AG09309 (cell line): Measurements from ENCODE around the gene TMEM266.

ENCODE experiments used
- DNase-seq: peaks from one replicate; pipeline ENCODE4 v3.0.0-alpha.2; 2010; ENCODE audit warnings: low read depth
- H3K4me3 ChIP-seq: 2 replicates; pipeline ENCODE4 v1.5.1; 2011; ENCODE audit warnings: mild to moderate bottlenecking, low read depth, low read length, moderate library complexity; ENCODE audit not compliant: control insufficient read depth
- CTCF ChIP-seq: IDR thresholded peaks from 2 replicates; pipeline ENCODE4 v1.5.1; 2011; ENCODE audit warnings: mild to moderate bottlenecking, low read depth, low read length, inconsistent platforms; ENCODE audit not compliant: insufficient read depth, control insufficient read depth; ENCODE audit errors: missing control alignments

Gene TMEM266

DNA sequence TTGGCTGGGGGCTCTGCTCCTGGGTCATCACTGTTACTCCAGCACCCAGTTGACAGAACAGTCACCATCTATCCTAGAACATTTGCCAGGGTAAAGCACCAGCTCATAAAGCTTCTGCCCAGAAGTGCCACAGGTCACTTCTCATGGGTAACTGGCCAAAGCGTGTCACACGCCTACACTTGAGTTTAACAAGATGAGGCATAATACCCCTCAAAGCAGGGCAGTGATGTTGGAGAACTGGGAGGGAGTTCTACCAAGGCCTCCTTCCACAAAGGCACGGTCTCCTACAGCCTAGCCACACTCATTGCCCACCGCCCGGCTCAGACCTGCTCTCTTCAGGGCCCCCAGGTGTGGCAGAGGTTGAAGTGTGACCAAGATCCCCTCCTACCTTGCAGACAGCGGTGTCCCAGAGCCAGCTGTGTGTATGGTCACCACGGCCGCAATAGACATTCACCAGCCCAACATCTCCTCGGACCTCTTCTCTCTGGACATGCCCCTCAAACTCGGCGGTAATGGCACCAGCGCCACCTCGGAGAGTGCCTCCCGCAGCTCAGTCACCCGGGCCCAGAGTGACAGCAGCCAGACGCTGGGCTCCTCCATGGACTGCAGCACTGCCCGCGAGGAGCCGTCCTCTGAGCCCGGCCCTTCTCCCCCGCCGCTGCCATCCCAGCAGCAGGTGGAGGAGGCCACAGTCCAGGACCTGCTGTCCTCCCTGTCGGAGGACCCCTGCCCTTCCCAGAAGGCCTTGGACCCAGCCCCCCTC is 143.7 kb downstream of the TMEM266 start:
- TF ChIP-seq CTCF = no peak
- no peak for DNase-seq
- no peak overlapping the region for H3K4me3 ChIP-seq

DNA sequence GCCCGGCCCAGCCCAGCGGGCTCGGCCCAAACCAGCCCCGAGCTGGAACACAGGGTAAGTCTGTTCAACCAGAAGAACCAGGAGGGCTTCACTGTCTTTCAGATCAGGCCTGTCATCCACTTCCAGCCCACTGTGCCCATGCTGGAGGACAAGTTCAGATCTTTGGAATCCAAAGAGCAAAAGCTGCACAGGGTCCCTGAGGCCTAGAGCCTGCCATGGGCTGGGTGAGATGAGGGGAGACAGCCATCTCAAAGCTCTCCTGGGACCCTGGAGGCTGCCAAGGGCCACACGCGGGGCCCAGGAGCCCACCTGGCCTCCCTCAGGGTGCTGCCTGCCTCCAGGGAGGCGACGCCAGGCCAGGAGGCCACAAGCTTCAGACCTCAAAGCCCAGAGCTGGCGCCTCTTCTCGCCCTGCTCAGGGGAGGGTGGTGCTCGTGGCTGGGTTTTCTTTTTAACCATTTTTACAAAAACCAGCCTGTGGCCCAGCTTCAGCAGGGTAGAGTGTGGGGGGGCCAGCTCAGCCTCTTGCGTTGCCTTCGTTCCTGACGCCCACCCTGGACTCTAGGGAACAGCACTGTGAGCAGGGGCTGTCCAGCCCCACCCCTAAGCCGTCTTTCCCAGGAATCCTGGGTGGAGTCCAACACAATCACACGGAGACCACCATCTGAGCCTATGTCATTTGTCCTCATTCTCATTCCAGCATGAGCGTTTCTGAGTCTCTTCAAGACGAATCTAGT is 144.5 kb downstream of the TMEM266 start:
- TF ChIP-seq CTCF = no peak
- H3K4me3 ChIP-seq = no peak overlapping the region
- DNase-seq = no peak

GRCh38 chr15:76204916-76205460 is 145.2 kb downstream of the TMEM266 start:
- no peak for DNase-seq
- no peak overlapping the region for H3K4me3 ChIP-seq
- no peak for TF ChIP-seq CTCF

- no peak overlapping the region for H3K4me3 ChIP-seq
- no peak for DNase-seq
- no peak for TF ChIP-seq CTCF
Observed at GRCh38 chr15:76206325-76206976, 146.7 kb downstream of the TMEM266 start.

DNA sequence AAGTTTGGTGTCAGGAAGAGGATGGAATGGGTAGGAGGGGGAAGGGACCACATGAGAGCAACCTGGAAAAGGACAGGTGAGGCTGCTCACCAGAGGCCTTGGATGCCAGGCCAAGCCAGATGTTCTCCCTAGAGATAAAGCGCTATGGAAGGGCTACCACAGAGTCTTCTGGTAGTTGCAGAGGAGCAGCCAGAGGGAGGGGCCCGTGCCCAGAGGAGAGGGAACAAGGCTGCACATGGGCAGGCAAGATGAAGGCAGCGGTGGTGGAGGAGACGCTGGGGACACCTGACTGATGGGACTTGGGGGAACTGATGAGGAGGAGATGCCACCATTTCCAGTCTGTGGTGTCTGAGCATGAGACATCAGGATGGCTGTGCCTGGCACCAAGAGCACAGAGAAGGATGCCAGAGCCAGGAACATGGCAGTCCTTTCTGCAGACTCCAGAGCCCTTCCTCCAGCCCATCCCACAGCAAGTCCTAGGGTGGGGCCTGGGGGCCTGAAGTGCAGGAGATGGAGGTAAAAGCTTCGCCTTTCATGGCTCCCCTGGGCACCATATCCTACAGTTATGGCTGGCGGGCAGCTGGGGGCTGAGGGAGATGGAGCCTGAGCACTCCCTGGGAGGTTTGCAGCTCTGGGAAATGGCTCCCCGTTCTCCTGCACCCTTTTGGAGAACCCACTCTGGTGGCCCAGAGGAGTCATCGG is 148.4 kb downstream of the TMEM266 start:
- DNase-seq = no peak
- H3K4me3 ChIP-seq = no peak overlapping the region
- TF ChIP-seq CTCF = no peak

GRCh38 chr15:76208786-76209424 is 149.1 kb downstream of the TMEM266 start:
- DNase-seq = no peak
- no peak for TF ChIP-seq CTCF
- H3K4me3 ChIP-seq = no peak overlapping the region
